Measurements from ENCODE around the gene PTX4. TPM values are rescaled to one million over a fixed set of nuclear protein-coding genes. Genes with fewer than 3 reads are reported as not detected.

The PTX4 gene
- total RNA-seq, 1 donor from 2014 or later: under 0.01 TPM

DNA sequence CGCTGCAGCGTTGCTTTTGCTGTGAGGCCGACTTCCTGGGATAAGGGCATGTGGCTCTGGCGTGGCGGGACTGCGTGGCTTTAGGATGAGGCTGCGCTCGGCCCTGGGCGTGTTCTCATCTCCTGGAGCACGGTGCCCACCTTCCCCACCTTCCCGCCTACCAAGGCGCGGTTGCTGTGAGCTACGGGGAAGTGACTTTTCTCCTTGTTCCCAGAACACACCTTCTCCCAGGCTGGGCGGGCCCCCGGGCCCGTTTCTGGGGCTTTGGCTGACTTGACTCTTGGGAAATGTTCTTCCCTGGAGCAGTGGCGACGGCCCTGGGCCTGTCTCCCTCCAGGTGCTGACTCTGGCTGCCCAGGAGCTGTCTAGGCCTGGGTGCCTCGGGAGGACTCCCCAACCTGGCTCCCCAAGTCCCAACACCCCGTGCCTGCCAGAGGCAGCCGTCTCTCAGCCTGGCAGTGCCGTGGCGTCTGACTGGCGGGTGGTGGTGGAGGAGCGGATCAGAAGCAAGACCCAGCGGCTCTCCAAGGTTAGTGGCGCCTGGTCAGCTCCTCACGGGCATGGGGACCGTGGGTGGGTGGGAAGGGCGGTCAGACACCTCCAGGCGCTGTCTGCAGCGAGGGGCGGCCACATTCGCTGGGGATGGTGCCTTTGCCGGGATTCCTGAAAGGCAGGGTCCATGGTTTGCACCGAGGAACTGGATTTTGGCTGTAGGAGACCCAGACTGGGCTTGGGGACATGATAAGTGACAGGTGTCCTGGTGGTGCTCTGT, 16.5 kb upstream of the PTX4 start:
- H3K36me3 ChIP-seq (ENCODE audit: control insufficient read depth, insufficient read depth, low read length): peaks cover 19% of the 10 kb centered on the region
- DNase-seq (ENCODE audit: low read depth): no peak
- FAIRE-seq: no peak

DNA sequence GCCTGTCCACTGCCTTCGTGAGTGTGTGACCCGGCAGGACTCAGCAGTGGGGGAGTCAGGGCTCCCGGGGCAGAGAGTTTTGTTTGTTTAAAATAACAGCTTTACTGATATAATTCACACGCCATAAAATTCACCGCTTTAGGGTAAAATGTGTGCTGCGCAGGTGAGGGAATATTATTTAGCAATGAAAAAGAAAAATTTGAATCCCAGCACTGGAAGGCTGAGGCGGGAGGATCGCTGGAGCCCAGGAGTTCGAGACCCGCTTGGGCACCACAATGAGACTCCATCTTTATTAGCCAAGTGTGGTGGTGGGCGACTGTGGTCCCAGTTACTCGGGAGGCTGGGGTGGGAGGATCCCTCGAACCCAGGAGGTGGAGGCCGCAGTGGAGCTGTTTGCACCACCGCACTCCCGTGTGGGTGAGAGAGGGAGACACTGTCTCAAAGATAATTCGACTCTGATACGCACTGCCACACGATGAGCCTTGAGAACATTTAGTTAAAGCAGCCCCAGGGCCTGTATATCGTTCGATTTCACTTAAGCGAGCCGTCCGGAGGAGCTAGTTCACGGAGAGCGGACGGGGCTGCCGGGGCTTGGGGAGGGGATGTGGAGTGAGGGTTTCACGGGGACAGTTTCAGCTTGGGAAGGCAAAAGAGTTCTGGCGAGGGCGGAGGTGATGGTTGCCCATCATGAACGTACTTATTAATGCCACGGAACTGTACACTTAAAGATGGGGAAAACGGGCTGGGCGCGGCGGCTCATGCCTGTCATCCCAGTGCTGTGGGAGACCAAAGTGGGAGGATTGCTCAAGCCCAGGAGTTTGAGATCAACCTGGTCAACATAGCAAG, 14.6 kb upstream of the PTX4 start:
- DNase-seq (ENCODE audit: low read depth) (no peak), FAIRE-seq (no peak)
- no peak overlapping the region for H3K4me3 ChIP-seq (ENCODE audit: low read depth, low read length)
- H3K36me3 ChIP-seq (ENCODE audit: control insufficient read depth, insufficient read depth, low read length): peaks cover 19% of the 10 kb centered on the region
- no peaks in the 10 kb centered on the region for H3K27me3 ChIP-seq (ENCODE audit: control insufficient read depth, insufficient read depth, low read length)
- TF ChIP-seq, protein P1, sequence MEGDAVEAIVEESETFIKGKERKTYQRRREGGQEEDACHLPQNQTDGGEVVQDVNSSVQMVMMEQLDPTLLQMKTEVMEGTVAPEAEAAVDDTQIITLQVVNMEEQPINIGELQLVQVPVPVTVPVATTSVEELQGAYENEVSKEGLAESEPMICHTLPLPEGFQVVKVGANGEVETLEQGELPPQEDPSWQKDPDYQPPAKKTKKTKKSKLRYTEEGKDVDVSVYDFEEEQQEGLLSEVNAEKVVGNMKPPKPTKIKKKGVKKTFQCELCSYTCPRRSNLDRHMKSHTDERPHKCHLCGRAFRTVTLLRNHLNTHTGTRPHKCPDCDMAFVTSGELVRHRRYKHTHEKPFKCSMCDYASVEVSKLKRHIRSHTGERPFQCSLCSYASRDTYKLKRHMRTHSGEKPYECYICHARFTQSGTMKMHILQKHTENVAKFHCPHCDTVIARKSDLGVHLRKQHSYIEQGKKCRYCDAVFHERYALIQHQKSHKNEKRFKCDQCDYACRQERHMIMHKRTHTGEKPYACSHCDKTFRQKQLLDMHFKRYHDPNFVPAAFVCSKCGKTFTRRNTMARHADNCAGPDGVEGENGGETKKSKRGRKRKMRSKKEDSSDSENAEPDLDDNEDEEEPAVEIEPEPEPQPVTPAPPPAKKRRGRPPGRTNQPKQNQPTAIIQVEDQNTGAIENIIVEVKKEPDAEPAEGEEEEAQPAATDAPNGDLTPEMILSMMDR (IDR thresholded peaks at IDR 0.05; ENCODE audit: insufficient read depth, low read length, severe bottlenecking): no peak

More for the DNA sequence above, 16.5 kb upstream of the PTX4 start:
- TF ChIP-seq, protein P1 (IDR thresholded peaks at IDR 0.05; ENCODE audit: insufficient read depth, low read length, severe bottlenecking): no peak
- H3K27me3 ChIP-seq (ENCODE audit: control insufficient read depth, insufficient read depth, low read length): no peaks in the 10 kb centered on the region
- no peak overlapping the region for H3K4me3 ChIP-seq (ENCODE audit: low read depth, low read length)

DNA sequence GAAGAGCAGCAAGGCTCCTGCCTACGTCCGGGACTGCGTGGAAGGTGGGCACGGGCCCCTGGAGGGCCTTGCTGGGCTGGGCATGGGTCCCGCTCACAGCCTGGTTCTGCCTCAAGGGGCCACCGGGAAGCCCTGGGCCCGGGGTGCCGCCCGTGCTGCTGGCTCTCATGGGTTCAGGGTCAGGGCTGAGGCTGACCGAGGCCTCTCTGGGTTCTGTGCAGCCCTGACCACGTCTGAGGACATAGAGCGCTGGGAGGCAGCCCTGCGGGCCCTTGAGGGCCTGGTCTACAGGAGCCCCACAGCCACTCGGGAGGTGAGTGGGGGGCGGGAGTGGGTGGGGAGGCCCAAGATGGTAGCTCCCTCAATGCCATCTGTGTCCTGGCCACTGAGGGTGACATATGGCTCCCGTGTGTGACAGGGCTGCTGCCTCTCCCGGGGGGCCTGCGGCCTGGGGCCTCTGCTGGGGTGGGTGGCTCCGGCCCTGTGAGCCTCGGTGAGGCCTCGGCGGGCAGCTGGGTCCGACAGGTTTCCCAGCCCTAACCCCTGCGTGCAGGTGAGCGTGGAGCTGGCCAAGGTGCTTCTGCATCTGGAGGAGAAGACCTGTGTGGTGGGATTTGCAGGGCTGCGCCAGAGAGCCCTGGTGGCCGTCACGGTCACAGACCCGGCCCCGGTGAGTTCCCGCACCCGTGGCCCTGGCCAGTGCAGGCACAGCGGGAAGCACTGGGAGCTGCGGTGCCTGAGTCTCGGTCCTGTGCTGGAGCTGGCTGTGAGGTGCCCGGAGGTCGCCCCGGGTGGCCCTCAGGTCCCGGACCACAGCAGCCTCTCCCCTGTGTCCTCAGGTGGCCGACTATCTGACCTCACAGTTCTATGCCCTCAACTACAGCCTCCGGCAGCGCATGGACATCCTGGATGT, 13.6 kb upstream of the PTX4 start:
- DNase-seq (ENCODE audit: low read depth) (no peak), FAIRE-seq (no peak)
- TF ChIP-seq, protein P1 (IDR thresholded peaks at IDR 0.05; ENCODE audit: insufficient read depth, low read length, severe bottlenecking): no peak
- Histone ChIP-seq H3K4me3 (ENCODE audit: low read depth, low read length) (no peak overlapping the region), H3K36me3 (ENCODE audit: control insufficient read depth, insufficient read depth, low read length) (peaks cover 19% of the 10 kb centered on the region), H3K27me3 (ENCODE audit: control insufficient read depth, insufficient read depth, low read length) (no peaks in the 10 kb centered on the region)

DNA sequence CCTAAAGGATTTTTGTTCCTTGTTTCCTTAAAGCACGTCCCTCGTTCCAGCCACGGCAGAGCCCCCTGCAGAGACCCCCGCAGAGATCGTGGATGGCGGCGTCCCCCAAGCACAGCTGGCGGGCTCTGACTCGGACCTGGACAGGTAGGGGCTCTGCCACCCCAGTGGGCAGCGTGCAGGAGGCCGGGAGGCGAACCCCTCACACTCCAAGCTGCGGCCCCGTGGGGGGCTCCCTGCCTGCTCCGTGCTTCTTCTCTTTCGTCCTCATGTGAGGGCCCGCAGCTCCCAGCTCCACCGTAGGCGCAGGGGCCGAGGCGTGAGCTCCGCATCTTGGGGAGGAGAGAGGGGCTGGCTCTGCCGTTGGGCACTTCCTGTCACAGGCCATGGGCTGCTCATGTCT, 12.9 kb upstream of the PTX4 start:
- FAIRE-seq (no peak), DNase-seq (ENCODE audit: low read depth) (no peak)
- peaks cover 19% of the 10 kb centered on the region for H3K36me3 ChIP-seq (ENCODE audit: control insufficient read depth, insufficient read depth, low read length)
- no peaks in the 10 kb centered on the region for H3K27me3 ChIP-seq (ENCODE audit: control insufficient read depth, insufficient read depth, low read length)
- TF ChIP-seq, protein P1 (IDR thresholded peaks at IDR 0.05; ENCODE audit: insufficient read depth, low read length, severe bottlenecking): no peak
- H3K4me3 ChIP-seq (ENCODE audit: low read depth, low read length): no peak overlapping the region

DNA sequence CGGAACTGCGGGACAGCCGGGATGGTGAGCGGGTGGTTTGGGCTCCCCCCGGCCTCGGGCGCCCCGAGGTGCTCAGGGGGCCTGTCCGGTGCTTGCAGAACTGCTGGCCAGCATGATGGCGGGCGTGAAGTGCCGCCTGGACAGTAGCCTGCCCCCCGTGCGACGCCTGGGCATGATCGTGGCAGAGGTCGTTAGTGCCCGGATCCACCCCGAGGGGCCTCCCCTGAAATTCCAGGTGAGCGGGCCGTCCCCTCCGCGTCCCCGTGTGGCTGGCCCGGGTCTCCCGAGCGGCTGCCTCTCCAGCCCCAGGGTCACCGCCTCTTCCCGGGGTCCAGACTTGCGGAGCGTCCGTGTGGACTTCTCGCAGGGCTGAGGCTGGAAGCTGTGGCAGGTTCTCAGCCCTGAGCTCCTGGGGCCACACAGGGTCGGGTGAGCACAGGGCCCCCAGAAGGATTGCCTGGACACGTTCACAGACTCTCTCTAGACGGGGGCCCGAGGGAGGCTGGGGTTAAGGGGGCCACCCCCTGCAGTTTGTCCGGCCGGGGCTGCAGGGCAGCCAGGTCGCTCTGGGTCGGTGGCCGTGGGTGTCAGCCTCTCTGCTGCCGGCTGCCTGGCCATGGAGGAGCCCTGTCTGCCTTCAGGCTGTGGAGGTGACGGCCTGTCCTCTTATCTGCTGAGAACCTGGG, 11.9 kb upstream of the PTX4 start:
- TF ChIP-seq, protein P1 (IDR thresholded peaks at IDR 0.05; ENCODE audit: insufficient read depth, low read length, severe bottlenecking): no peak
- peaks cover 22% of the 10 kb centered on the region for H3K36me3 ChIP-seq (ENCODE audit: control insufficient read depth, insufficient read depth, low read length)
- no peak for DNase-seq (ENCODE audit: low read depth)
- no peak overlapping the region for H3K4me3 ChIP-seq (ENCODE audit: low read depth, low read length)
- no peak for FAIRE-seq
- no peaks in the 10 kb centered on the region for H3K27me3 ChIP-seq (ENCODE audit: control insufficient read depth, insufficient read depth, low read length)
